ENCODE measurements around the gene OR52K2.

Gene OR52K2

DNA sequence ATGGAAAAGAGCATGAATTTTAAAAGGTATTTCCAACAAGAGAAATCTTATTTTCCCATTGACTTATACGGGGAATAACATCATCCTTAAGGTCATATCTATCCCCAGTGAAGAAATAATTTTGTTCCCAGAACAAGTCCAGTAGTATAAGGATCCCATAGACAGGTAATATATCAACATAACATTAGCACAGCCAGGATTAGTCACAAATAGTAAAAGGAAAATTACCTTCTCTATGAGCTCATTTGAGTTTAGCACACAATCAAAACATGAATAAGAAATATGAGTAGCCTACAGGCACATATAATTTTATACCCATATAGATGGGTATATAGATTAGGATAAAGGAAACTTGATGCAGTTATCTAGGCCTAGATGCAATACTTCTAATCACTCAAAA is 30.5 kb downstream of the OR52K2 start:
- WGBS, 2 donors (ENCODE audit: extremely low coverage in 2 of 2, insufficient read length in 2 of 2, insufficient replicate concordance in 1 of 2) = no CpG with 5 or more reads among the region's 1 CpG
- Histone ChIP-seq H2AFZ (ENCODE audit: low read length) (no peak overlapping the region), H2BK120ac (ENCODE audit: low read depth, low read length) (no peak overlapping the region), H3K14ac (ENCODE audit: low read length) (no peak overlapping the region), H3K23ac (ENCODE audit: low read depth, low read length, poor library complexity) (no peak overlapping the region), H3K27ac (replicated peaks; ENCODE audit: low read length) (no peak overlapping the region), H2BK12ac (ENCODE audit: low read length) (no peak overlapping the region), H3K36me3 (replicated peaks in 1 of 2; ENCODE audit: control insufficient read depth in 2 of 2, insufficient read depth in 2 of 2, low read length in 2 of 2) (no peaks in the 10 kb centered on the region), H3K9ac (ENCODE audit: low read depth, low read length, poor library complexity) (no peak overlapping the region), H3K4me1 (ENCODE audit: control insufficient read depth in 2 of 2, insufficient read depth in 1 of 2, low read depth in 1 of 2, low read length in 2 of 2) (peaks cover 0 to 2% of the 10 kb centered on the region in 2 donors), H4K91ac (ENCODE audit: low read depth, low read length, poor library complexity) (no peak overlapping the region), H3K4ac (ENCODE audit: low read length) (no peak overlapping the region), H3K27me3 (ENCODE audit: control insufficient read depth in 3 of 3, insufficient read depth in 3 of 3, low read depth in 1 of 3, low read length in 3 of 3) (peaks cover 0 to 2% (median 0%) of the 10 kb centered on the region in 3 experiments), H3K4me2 (ENCODE audit: insufficient read depth, low read length, poor library complexity, severe bottlenecking) (no peak overlapping the region), H2BK15ac (ENCODE audit: low read length) (no peak overlapping the region), H2AK5ac (ENCODE audit: low read depth, low read length) (no peak overlapping the region), H4K8ac (ENCODE audit: low read depth, low read length) (no peak overlapping the region), H2BK5ac (ENCODE audit: low read length) (no peak overlapping the region), H3K9me3 (replicated peaks in 1 of 2; ENCODE audit: control insufficient read depth in 2 of 2, insufficient read depth in 1 of 2, low read depth in 1 of 2, low read length in 2 of 2) (no peaks in the 10 kb centered on the region), H3K4me3 (ENCODE audit: low read length in 2 of 2) (no peak overlapping the region), H3K18ac (ENCODE audit: low read length) (no peak overlapping the region), H3K79me1 (ENCODE audit: low read depth, low read length) (no peaks in the 10 kb centered on the region)
- no peak for DNase-seq (ENCODE audit: low spot score)

DNA sequence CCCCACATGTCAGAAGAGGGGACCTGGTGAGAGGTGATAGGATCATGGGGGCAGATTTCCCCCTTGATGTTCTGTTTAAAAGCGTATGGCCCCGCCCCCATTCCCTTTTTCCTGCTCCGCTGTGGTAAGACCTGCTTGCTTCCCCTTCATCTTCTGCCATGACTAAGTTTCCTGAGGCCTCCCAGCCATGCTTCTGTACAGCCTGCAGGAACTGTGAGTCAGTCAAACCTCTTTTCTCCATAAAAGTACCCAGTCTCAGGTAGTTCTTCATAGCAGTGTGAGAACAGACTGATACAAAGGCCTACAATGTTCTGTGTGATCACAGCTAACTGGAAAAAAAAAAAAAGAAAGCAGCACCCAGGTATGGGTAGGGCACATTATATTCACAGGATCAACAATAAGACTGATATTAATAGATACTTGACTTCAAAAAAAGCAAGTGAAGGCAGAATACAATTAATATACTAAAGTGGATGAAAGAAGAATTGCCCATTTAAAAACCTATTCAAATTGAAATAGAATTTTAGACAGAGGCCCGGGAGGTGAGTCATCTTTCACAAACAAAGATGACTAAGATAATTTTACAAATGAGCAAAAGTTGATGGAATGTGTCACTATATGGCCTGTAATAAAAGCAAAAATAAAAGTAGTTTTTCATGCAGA is 31.6 kb downstream of the OR52K2 start:
- Histone ChIP-seq H3K9me3 (replicated peaks in 1 of 2; ENCODE audit: control insufficient read depth in 2 of 2, insufficient read depth in 1 of 2, low read depth in 1 of 2, low read length in 2 of 2) (no peaks in the 10 kb centered on the region), H2BK120ac (ENCODE audit: low read depth, low read length) (no peak overlapping the region), H4K91ac (ENCODE audit: low read depth, low read length, poor library complexity) (no peak overlapping the region), H2BK5ac (ENCODE audit: low read length) (no peak overlapping the region), H2BK15ac (ENCODE audit: low read length) (no peak overlapping the region), H3K23ac (ENCODE audit: low read depth, low read length, poor library complexity) (no peak overlapping the region), H3K4me1 (ENCODE audit: control insufficient read depth in 2 of 2, insufficient read depth in 1 of 2, low read depth in 1 of 2, low read length in 2 of 2) (peaks cover 0 to 2% of the 10 kb centered on the region in 2 donors), H3K14ac (ENCODE audit: low read length) (no peak overlapping the region), H3K36me3 (replicated peaks in 1 of 2; ENCODE audit: control insufficient read depth in 2 of 2, insufficient read depth in 2 of 2, low read length in 2 of 2) (no peaks in the 10 kb centered on the region), H3K4ac (ENCODE audit: low read length) (no peak overlapping the region), H3K9ac (ENCODE audit: low read depth, low read length, poor library complexity) (no peak overlapping the region), H3K18ac (ENCODE audit: low read length) (no peak overlapping the region), H2BK12ac (ENCODE audit: low read length) (no peak overlapping the region), H3K79me1 (ENCODE audit: low read depth, low read length) (no peaks in the 10 kb centered on the region), H4K8ac (ENCODE audit: low read depth, low read length) (no peak overlapping the region), H3K27ac (replicated peaks; ENCODE audit: low read length) (no peak overlapping the region), H3K4me3 (ENCODE audit: low read length in 2 of 2) (no peak overlapping the region), H2AFZ (ENCODE audit: low read length) (no peak overlapping the region), H3K4me2 (ENCODE audit: insufficient read depth, low read length, poor library complexity, severe bottlenecking) (no peak overlapping the region), H2AK5ac (ENCODE audit: low read depth, low read length) (no peak overlapping the region), H3K27me3 (ENCODE audit: control insufficient read depth in 3 of 3, insufficient read depth in 3 of 3, low read depth in 1 of 3, low read length in 3 of 3) (peaks cover 0 to under 1% (median 0%) of the 10 kb centered on the region in 3 experiments)
- DNase-seq (ENCODE audit: low spot score) = no peak
- WGBS, 2 donors (ENCODE audit: extremely low coverage in 2 of 2, insufficient read length in 2 of 2, insufficient replicate concordance in 1 of 2) = no CpG with 5 or more reads among the region's 4 CpGs

DNA sequence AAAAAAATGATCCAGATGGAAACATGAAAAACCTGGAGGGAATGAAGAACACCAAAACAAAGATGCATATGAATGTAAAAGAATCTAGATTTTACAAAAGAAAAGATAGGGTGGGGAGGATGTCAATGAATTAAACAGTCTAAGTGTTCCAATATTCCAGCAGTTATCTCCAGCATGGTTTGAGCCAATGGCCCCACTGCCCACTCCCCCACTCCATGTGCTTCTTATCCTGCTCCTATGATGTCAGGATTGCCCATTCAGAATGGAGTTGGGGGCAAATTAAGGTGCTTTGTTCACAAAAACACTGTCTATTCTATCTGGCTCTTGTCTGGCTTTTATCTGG is 32.1 kb downstream of the OR52K2 start:
- H3K4me1 ChIP-seq (ENCODE audit: control insufficient read depth in 2 of 2, insufficient read depth in 1 of 2, low read depth in 1 of 2, low read length in 2 of 2) = peaks cover 0 to 2% of the 10 kb centered on the region in 2 donors
- H4K8ac ChIP-seq (ENCODE audit: low read depth, low read length) = no peak overlapping the region
- no peaks in the 10 kb centered on the region for H3K79me1 ChIP-seq (ENCODE audit: low read depth, low read length)
- no peaks in the 10 kb centered on the region for H3K9me3 ChIP-seq (replicated peaks in 1 of 2; ENCODE audit: control insufficient read depth in 2 of 2, insufficient read depth in 1 of 2, low read depth in 1 of 2, low read length in 2 of 2)
- no peak overlapping the region for H2AK5ac ChIP-seq (ENCODE audit: low read depth, low read length)
- no peak overlapping the region for H3K4me3 ChIP-seq (ENCODE audit: low read length in 2 of 2)
- no peak overlapping the region for H3K4me2 ChIP-seq (ENCODE audit: insufficient read depth, low read length, poor library complexity, severe bottlenecking)
- no peak overlapping the region for H3K4ac ChIP-seq (ENCODE audit: low read length)
- no peak overlapping the region for H3K27ac ChIP-seq (replicated peaks; ENCODE audit: low read length)
- no peak overlapping the region for H2AFZ ChIP-seq (ENCODE audit: low read length)
- no peak for DNase-seq (ENCODE audit: low spot score)
- no peak overlapping the region for H3K18ac ChIP-seq (ENCODE audit: low read length)
- H3K14ac ChIP-seq (ENCODE audit: low read length) = no peak overlapping the region
- peaks cover 0 to 3% (median 0%) of the 10 kb centered on the region in 3 experiments for H3K27me3 ChIP-seq (ENCODE audit: control insufficient read depth in 3 of 3, insufficient read depth in 3 of 3, low read depth in 1 of 3, low read length in 3 of 3)
- H4K91ac ChIP-seq (ENCODE audit: low read depth, low read length, poor library complexity) = no peak overlapping the region
- no peak overlapping the region for H3K9ac ChIP-seq (ENCODE audit: low read depth, low read length, poor library complexity)
- no peak overlapping the region for H2BK12ac ChIP-seq (ENCODE audit: low read length)
- H2BK5ac ChIP-seq (ENCODE audit: low read length) = no peak overlapping the region
- H2BK120ac ChIP-seq (ENCODE audit: low read depth, low read length) = no peak overlapping the region
- no peak overlapping the region for H2BK15ac ChIP-seq (ENCODE audit: low read length)
- H3K36me3 ChIP-seq (replicated peaks in 1 of 2; ENCODE audit: control insufficient read depth in 2 of 2, insufficient read depth in 2 of 2, low read length in 2 of 2) = no peaks in the 10 kb centered on the region
- no peak overlapping the region for H3K23ac ChIP-seq (ENCODE audit: low read depth, low read length, poor library complexity)

DNA sequence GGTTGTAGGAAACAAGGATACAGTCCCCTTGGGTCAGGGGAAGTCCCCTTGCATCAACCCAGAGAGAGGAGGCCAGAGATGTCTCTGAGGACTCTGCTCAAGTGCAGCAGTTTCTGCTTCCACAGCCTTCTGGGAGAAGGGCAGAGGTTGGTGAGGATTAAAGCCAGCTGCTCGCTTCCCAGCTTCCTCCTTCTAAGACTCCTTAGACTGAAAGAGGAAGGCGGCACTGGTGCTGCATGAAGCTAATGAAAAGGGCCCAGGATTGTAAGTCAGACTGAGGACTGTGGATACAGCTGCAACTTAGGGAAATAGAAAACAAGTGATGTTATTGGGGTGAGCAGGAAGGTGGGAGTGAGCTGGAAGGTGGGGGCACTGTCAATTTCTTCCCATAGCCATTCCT is 33.4 kb downstream of the OR52K2 start, which contains the start of gene OR52K1:
OR52K1 (plus strand) TSS at position 202 of the 400 bp plus-strand sequence. CDS start 6,255 bp downstream, outside the sequence.
- DNase-seq (ENCODE audit: low spot score) = no peak
- no peak within 1 kb of the TSS for H3K9ac ChIP-seq (ENCODE audit: low read depth, low read length, poor library complexity)
- no peak within 1 kb of the TSS for H4K91ac ChIP-seq (ENCODE audit: low read depth, low read length, poor library complexity)
- no peak within 1 kb of the TSS for H2BK12ac ChIP-seq (ENCODE audit: low read length)
- no peak within 1 kb of the TSS for H3K4me2 ChIP-seq (ENCODE audit: insufficient read depth, low read length, poor library complexity, severe bottlenecking)
- H2BK15ac ChIP-seq (ENCODE audit: low read length) = no peak within 1 kb of the TSS
- H3K27me3 ChIP-seq (ENCODE audit: control insufficient read depth in 3 of 3, insufficient read depth in 3 of 3, low read depth in 1 of 3, low read length in 3 of 3) = peaks cover 0 to 3% (median 0%) of the 10 kb centered on the region in 3 experiments
- no peaks in the 10 kb centered on the region for H3K36me3 ChIP-seq (replicated peaks in 1 of 2; ENCODE audit: control insufficient read depth in 2 of 2, insufficient read depth in 2 of 2, low read length in 2 of 2)
- H3K9me3 ChIP-seq (replicated peaks in 1 of 2; ENCODE audit: control insufficient read depth in 2 of 2, insufficient read depth in 1 of 2, low read depth in 1 of 2, low read length in 2 of 2) = no peaks in the 10 kb centered on the region
- no peaks in the 10 kb centered on the region for H3K79me1 ChIP-seq (ENCODE audit: low read depth, low read length)
- no peak within 1 kb of the TSS for H4K8ac ChIP-seq (ENCODE audit: low read depth, low read length)
- WGBS, 2 donors (ENCODE audit: extremely low coverage in 2 of 2, insufficient read length in 2 of 2, insufficient replicate concordance in 1 of 2) = no CpG with 5 or more reads among the region's 2 CpGs
- H3K23ac ChIP-seq (ENCODE audit: low read depth, low read length, poor library complexity) = no peak within 1 kb of the TSS
- H2BK120ac ChIP-seq (ENCODE audit: low read depth, low read length) = no peak within 1 kb of the TSS
- no peak within 1 kb of the TSS for H2AK5ac ChIP-seq (ENCODE audit: low read depth, low read length)
- H3K4me1 ChIP-seq (ENCODE audit: control insufficient read depth in 2 of 2, insufficient read depth in 1 of 2, low read depth in 1 of 2, low read length in 2 of 2) = peaks cover 0 to 2% of the 10 kb centered on the region in 2 donors
- no peak within 1 kb of the TSS for H2AFZ ChIP-seq (ENCODE audit: low read length)
- no peak within 1 kb of the TSS for H3K14ac ChIP-seq (ENCODE audit: low read length)
- no peak within 1 kb of the TSS for H3K4ac ChIP-seq (ENCODE audit: low read length)
- no peak within 1 kb of the TSS for H3K27ac ChIP-seq (replicated peaks; ENCODE audit: low read length)
- H2BK5ac ChIP-seq (ENCODE audit: low read length) = no peak within 1 kb of the TSS
- H3K18ac ChIP-seq (ENCODE audit: low read length) = no peak within 1 kb of the TSS
- no peak within 1 kb of the TSS for H3K4me3 ChIP-seq (ENCODE audit: low read length in 2 of 2)

Measured in neuronal stem cell (in vitro differentiated cells).